NOMO-1 treated with DMSO at 0.1 percent for 48 hours (cell line): Measurements from ENCODE around the gene REEP6.
"Not testable (repeated sequence)": the region's sequence is repeated elsewhere in the genome, so short reads cannot be mapped to it uniquely, and the experiment has no call there.

Experiments
- DNase-seq: peaks from one replicate; lab custom pipeline; 2025; ENCODE audit not compliant: unreplicated experiment; lab: John Stamatoyannopoulos, UW

REEP6 gene

DNA sequence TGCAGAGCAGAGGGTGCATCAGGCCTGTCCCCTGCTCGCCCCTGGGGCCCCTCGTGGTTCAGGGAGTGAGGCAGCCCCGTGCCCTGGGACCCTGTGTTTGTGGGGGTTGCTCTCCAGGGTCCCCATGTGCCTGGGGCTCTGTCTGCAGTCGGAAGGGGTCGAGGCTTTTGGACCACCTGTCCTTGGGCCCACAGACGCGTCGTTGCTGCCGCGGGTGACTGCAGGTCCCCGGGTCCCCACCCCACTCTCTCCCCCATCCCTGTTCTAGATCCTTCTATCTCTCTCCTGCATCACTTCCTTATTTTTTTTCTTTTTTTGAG lies 2.7 kb upstream of the REEP6 start:
- DNase-seq, result no peak

- peak; percentile 13 for DNase-seq
These were observed 1.3 kb upstream of the REEP6 start for GRCh38 chr19:1489463-1490310.

GRCh38 chr19:1490311-1491113 lies 469 bp upstream of the REEP6 start, which contains the start of gene PCSK4:
TSS of gene PCSK4 (minus strand) at chr19:1490350. CDS start at chr19:1490346, 4 bp downstream.
- DNase-seq, result peak; percentile 98

DNA sequence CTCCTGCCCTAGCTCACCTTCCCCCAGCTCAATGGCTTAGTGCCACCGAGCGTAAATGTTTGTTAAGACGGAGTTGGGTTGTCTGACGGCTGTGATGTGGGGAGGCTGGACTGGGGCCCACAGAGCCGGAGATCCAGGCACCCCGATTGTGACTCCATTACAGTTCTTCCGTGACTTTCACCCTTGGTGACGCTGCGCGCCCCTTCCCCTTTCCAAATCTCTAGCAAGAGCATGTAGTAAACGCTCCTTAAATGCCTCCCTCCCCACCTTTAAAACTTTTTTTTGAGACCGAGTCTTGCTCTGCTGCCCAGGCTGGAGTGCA lies 829 bp downstream of the REEP6 start:
- no peak for DNase-seq

DNA sequence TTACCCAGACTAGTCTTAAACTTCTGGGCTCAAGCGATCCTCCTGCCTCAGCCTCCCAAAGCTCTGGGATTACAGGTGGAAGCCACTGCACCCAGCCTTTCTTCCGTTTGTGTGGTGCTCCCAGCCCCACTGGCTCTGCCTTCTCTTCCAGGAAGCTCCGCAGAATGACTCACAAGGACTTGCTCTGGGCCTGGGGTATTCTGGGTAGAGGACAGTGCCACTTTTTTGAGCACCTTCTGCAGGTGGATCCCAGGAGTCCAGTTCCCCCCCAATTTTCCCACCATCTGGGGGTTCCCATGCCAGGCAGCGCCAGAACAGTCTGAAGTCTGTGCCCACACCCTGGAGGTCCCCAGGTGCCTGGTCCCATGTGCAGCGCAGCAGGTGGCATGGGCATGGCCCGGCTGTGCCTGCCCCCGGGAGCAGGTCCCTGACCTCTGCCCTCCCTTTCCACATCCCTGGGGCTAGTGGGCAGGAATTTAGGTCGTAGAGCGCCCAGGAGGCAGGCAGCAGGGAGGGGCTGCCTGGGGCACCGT lies 1.6 kb downstream of the REEP6 start:
- no peak for DNase-seq

- DNase-seq, result no peak
These were observed 3.3 kb downstream of the REEP6 start for GRCh38 chr19:1494115-1494815.

DNA sequence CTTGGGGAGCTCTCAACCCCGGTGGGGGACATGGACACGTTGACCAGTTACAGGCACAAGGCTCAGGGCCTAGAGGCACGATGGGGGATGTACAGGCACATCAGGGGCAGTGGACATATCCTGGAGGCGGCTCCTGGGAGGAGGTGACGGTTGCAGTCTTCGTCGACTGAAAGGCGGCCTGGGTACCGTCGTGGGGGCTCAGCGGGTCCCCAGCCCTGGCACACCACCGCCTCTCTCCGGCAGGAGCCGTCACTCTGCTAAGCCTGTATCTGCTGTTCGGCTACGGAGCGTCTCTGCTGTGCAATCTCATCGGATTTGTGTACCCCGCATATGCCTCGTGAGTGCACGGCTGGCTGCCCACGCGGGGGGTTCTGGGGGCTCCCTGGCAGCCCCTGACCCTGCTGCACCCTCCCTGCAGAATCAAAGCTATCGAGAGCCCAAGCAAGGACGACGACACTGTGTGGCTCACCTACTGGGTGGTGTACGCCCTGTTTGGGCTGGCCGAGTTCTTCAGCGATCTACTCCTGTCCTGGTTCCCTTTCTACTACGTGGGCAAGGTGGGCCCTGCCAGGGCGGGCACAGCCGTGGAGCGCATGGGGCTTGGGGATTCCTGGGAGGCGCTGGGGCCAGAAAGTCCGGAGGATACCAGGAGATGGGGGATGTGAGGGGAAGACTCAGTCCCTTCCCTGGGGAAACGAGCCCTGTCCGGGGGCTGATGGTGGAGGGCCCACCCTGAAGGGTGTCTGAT lies 4.2 kb downstream of the REEP6 start:
- no peak for DNase-seq

- no peak for DNase-seq
These were observed 5.1 kb downstream of the REEP6 start for GRCh38 chr19:1495799-1496713.

DNA sequence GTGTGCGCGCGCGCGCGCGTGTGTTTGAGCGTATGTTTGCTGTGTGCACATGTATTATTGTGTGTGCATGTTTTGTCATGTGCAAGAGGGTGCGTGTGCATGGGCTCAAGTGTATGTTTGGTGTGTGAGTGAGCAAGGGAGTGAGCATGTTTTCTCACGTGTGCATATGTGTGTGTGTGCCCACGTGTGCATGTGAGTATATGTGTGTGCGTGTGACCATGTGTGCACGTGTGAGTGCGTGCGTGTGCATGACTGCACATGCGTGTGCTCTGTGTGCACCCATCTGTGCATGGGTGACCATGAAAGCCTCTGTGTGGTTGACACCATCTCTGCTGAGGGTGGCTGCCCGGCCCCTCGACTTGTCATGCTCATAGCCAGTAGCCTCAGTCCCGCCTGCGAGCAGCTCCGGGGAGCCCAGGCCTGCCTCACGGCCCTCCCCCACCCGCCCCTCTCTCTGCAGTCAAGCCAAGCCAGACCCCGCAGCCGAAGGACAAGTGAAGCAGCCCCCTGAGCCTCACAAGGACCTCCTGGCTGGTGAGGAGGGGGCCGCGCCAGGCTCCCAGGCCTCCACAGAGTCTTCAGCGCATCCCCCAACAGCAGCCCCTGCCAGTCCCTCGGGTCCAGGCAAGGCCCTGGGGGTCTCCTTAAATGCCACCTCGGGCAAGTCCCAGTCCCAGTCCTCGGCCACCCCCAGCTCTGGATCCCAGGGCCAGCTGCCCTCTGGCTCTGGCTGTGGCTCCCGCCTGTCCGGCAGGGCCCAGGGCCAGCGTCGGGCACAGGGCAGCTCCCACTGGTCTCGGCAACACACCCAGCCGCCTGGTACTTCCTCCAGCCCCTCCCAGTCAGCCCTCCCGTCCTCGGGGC lies 6.0 kb downstream of the REEP6 start:
- DNase-seq, result no peak

DNA sequence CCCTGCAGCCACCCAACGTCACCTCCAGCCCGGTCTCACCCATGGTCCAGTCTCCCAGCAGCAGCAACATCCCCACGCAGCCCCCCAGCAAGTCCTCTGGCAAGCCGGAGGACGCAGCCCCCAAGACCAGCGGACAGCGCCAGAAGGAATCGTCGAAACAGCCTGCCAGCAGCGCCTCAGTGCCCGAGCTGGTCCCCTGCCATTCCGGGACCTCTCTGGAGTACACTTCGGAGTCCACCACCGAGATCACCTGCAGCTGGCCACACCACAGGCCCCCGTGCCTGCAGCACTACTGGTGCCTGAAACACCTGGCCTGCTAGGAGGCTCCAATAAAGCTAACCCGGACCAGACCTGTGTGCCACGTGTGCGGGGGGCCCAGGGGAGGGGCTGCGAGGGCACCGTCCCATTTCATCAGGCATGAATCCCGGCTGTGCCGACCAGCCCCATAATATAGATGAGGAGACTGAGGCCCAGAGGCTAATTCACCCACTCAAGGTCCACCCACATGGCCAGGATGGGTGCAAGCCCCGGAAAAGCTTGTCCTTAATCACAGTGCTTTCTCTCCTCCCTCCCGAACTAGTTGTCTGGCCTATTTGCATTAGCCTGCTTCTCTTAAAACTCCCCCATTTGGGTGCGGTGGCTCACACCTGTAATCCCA lies 6.7 kb downstream of the REEP6 start:
- DNase-seq, result no peak

DNA sequence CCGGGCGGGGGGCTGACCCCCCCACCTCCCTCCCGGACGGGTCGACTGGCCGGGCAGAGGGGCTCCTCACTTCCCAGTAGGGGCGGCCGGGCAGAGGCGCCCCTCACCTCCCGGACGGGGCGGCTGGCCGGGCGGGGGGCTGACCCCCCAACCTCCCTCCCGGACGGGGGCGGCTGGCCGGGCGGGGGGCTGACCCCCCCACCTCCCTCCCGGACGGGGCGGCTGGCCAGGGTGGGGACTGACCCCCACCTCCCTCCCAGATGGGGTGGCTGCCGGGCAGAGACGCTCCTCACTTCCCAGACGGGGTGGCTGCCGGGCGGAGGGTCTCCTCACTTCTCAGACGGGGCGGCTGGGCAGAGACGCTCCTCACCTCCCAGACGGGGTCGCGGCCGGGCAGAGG lies 8.2 kb downstream of the REEP6 start:
- DNase-seq, result not testable (repeated sequence)

GRCh38 chr19:1501200-1501595 lies 10.2 kb downstream of the REEP6 start:
- no peak for DNase-seq

DNA sequence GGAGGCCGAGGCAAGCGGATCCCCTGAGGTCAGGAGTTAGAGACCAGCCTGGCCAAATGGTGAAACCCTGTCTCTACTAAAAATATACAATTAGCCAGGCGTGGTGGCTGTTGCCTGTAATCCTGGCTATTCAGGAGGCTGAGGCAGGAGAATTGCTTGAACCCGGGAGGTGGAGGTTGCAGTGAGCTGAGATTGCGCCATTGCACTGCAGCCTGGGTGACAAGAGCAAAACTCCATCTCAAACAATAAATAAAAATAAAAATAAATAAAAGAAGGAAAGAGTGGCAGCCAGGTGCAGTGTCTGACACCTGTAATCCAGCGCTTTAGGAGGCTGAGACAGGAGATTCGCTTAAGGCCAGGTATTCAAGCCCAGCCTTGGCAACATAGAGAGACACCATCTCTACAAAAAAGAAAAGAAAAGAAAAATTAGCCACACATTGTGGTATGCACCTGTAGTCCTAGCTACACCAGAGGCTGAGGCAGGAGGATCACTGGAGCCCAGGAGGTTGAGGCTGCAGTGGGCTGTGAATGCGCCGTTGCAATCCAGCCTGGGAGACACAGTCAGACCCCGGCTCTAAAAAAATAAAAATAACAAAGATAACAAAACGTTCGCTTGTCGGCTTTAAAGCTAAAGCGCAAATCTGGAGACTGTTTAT lies 11.6 kb downstream of the REEP6 start:
- DNase-seq, result no peak

DNA sequence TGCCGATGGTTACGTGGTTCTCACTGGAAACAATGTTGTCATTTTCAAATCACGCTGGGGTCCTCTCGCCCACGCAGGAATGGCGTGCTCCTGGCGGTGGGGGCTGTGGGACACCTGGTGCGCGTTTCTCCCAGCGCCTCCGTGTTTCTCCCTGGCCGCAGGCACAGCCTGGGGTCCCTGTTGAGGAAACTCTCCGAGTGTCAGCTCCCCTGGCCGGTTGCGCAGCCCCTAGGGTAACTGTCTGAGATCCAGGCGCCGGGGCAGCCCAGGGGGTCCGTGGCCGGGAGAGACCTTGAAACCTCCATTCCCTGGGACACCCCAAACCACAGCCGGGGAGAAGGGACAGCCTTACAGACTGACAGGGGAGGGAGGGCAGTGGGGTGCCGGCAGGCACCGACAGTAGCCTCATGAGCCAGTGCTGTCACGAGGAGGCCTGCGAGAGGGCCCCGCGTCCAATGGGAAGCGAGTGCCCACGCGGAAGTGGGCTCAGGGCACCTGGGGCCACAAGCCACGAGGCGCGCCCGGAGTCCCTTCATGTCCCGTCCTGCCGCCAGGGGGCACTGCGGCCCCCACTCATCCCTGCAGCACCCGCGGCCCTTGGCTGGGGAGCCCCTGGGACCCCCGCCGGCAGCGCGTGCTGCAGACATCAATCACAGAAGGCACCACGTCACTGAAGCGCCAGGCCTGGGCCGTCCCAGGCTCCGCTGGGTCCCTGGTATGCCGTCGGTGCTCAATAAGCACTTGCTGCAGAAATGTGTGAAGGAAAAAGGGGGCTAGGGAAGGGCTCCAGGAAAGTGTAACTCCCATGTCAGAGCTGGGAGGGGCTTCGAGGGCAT lies 12.3 kb downstream of the REEP6 start:
- DNase-seq, result peak; percentile 60

DNA sequence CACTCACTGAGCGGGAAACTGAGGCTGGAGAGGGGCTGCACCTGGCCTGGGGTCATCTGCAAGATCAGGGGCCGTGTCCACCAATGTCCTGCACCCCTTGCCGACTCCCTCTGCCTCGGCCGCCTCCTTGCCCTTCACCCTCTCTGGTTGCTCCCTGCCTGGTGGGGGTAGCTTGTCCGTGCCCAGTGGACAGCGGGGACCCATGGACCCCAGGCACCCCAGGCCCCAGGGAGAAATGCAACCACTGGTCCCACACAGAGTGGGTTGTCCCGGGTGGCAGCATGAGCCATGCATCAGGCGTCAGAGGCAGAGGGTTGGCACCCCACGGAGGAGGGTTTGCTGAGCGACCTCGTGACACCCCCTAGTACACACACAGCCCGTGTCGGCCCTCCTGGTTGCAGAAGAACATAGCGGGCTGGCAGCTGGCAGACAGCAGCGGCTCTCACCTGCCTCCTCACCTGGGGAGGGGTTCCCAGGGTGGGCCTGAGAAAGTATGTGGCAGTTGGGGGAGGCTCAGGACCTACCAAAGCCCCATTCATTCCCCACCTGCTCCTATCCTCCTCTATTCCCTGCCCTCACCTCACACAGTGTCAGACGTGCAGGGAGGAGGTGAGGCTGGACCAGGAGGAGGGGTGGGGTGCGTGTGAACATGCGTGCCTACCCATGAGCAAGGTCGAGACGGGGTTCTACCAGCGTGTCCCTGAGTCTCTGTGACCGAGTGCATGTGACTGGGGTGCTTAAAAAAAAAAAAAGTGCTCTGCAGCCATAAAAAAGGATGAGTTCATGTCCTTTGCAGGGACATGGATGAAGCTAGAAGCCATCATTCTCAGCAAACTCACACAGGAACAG lies 13.2 kb downstream of the REEP6 start:
- DNase-seq, result no peak

DNA sequence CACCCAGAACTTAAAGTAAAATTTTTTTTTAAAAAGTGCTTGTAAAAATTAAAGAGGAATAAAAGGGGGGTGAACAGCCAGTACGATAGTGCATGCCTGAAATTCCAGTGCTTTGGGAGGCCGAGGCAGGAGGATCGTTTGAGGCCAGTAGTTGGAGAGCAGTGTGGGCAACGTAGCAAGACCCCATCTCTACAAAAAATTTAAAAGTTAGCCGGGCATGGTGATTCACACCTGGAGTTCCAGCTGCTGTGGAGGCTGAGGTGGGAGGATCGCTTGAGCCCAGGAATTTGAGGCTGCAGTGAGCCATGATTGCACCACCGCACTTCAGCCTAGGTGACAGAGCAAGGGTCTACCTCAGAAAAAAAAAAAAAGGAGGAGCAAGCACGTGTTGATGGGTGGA lies 14.0 kb downstream of the REEP6 start:
- DNase-seq, result no peak
